B cell (primary cell): ENCODE results near the gene IQCK. TPM values are rescaled to one million over a fixed set of nuclear protein-coding genes. Genes with fewer than 3 reads are reported as not detected.

Source experiments
- ATAC-seq: fragments of 200-7000 bp; cut with Tn5 transposase; one replicate; pipeline ENCODE4 v1.10.0; 2021; ENCODE audit warnings: low read depth, mild to moderate bottlenecking, moderate number of reproducible peaks, moderate library complexity
- CTCF ChIA-PET: fragments of 350-600 bp; sonication (Branson Sonifier 250); formaldehyde crosslinking; loops from one replicate; lab custom pipeline; 2021; ENCODE audit warnings: antibody characterized with exemption, inconsistent platforms; lab: Charles Lee
- POLR2A ChIA-PET: fragments of 350-600 bp; sonication (Branson Sonifier 250); formaldehyde crosslinking; loops from one replicate; lab custom pipeline; 2021; ENCODE audit warnings: antibody characterized with exemption; lab: Charles Lee
- DNase-seq: peaks from one replicate; pipeline ENCODE4 v3.0.0; 2013
- H2AFZ ChIP-seq: 2 replicates; pipeline ENCODE4 v1.6.1; 2012; ENCODE audit warnings: mild to moderate bottlenecking, low read depth, low read length; ENCODE audit not compliant: insufficient read depth, poor library complexity, severe bottlenecking
- H3K27ac ChIP-seq, 2 donors: 1 replicate in 1 of 2; 2 replicates in 1 of 2; pipeline ENCODE4 v1.5.1; 2012 to 2013; ENCODE audit warnings: low read length in 2 of 2, mild to moderate bottlenecking in 2 of 2, moderate library complexity in 1 of 2
- H3K27me3 ChIP-seq, 4 experiments: fragments of 200-600 bp in 1 of 4; sonication (generic) in 1 of 4; replicated peaks in 1 of 4; 1 replicate in 2 of 4; 2 replicates in 2 of 4; pipeline versions ENCODE4 v1.6.1 to v1.7.0; 2013 to 2016; ENCODE audit warnings: low read length in 3 of 4, mild to moderate bottlenecking in 2 of 4, mixed read lengths in 1 of 4, moderate library complexity in 1 of 4; ENCODE audit not compliant: insufficient read depth in 4 of 4, control insufficient read depth in 3 of 4; ENCODE audit errors: control extremely low read depth in 1 of 4
- H3K36me3 ChIP-seq, 2 experiments: replicated peaks in 1 of 2; 1 replicate in 1 of 2; 2 replicates in 1 of 2; pipeline versions ENCODE4 v1.6.1 to v1.7.1; 2013; ENCODE audit warnings: low read length in 1 of 2; ENCODE audit not compliant: insufficient read depth in 2 of 2, control insufficient read depth in 1 of 2; ENCODE audit errors: control extremely low read depth in 1 of 2, extremely low read depth in 1 of 2
- H3K4me1 ChIP-seq, 2 donors: fragments of 200-600 bp in 1 of 2; sonication (generic) in 1 of 2; 1 replicate in 1 of 2; 2 replicates in 1 of 2; pipeline versions ENCODE4 v1.5.1 to v1.6.1; 2013 to 2017; ENCODE audit warnings: low read length in 2 of 2; ENCODE audit not compliant: control insufficient read depth in 2 of 2, insufficient read depth in 2 of 2
- H3K4me2 ChIP-seq: replicated peaks from 2 replicates; pipeline ENCODE3; 2012; ENCODE audit warnings: mild to moderate bottlenecking, low read depth, low read length; ENCODE audit not compliant: poor library complexity, severe bottlenecking
- H3K4me3 ChIP-seq, 5 experiments: fragments of 200-600 bp in 1 of 5; sonication (generic) in 1 of 5; 1 replicate in 3 of 5; 2 replicates in 2 of 5; pipeline versions ENCODE4 v1.5.1 to v1.7.0; 2011 to 2016; ENCODE audit warnings: low read length in 4 of 5, mild to moderate bottlenecking in 4 of 5, low read depth in 2 of 5, control low read depth in 1 of 5, moderate library complexity in 1 of 5; ENCODE audit not compliant: insufficient read depth in 1 of 5; ENCODE audit errors: control extremely low read depth in 1 of 5, extremely low read depth in 1 of 5
- H3K79me2 ChIP-seq: fragments of 200-600 bp; sonication (generic); one replicate; pipeline ENCODE4 v1.6.0; 2016; ENCODE audit warnings: low read length; ENCODE audit not compliant: control insufficient read depth, insufficient read depth
- H3K9ac ChIP-seq: fragments of 200-600 bp; sonication (generic); 2 replicates; pipeline ENCODE4 v1.6.1; 2017; ENCODE audit warnings: mild to moderate bottlenecking, low read length, moderate library complexity
- H3K9me3 ChIP-seq, 3 donors: one replicate each; pipeline versions ENCODE4 v1.6.1 to v1.7.1; 2013; ENCODE audit warnings: low read length in 2 of 3; ENCODE audit not compliant: control insufficient read depth in 2 of 3, insufficient read depth in 1 of 3; ENCODE audit errors: control extremely low read depth in 1 of 3
- H4K20me1 ChIP-seq: 2 replicates; pipeline ENCODE4 v1.6.0; 2012; ENCODE audit warnings: mild to moderate bottlenecking, low read length; ENCODE audit not compliant: insufficient read depth, control insufficient read depth, poor library complexity, severe bottlenecking
- H3K27ac Mint-ChIP-seq: one replicate; pipeline ENCODE4 v1.8.0; 2021; ENCODE audit warnings: mixed read lengths
- H3K27me3 Mint-ChIP-seq: one replicate; pipeline ENCODE4 v1.8.0; 2021; ENCODE audit warnings: mixed read lengths
- H3K4me1 Mint-ChIP-seq: one replicate; pipeline ENCODE4 v1.8.0; 2021; ENCODE audit warnings: mixed read lengths
- H3K4me3 Mint-ChIP-seq: one replicate; pipeline ENCODE4 v1.8.0; 2021; ENCODE audit warnings: mixed read lengths
- H3K9me3 Mint-ChIP-seq: one replicate; pipeline ENCODE4 v1.8.0; 2022; ENCODE audit warnings: mixed read lengths; ENCODE audit not compliant: insufficient read depth
- EZH2 ChIP-seq: IDR thresholded peaks from 2 replicates; pipeline ENCODE4 v1.6.1; 2012; ENCODE audit warnings: borderline replicate concordance, low read depth, mild to moderate bottlenecking, moderate library complexity, low read length; ENCODE audit not compliant: insufficient read depth, poor library complexity, severe bottlenecking
- WGBS: methylation state at CpG from one replicate; pipeline ENCODE4 v1.1.5; 2013; ENCODE audit warnings: missing lambda C conversion rate; ENCODE audit not compliant: insufficient coverage; 5-methylcytosine and 5-hydroxymethylcytosine counted together
- intact Hi-C: fragments of 100-400 bp; cut with micrococcal nuclease; formaldehyde crosslinking; loops from one replicate; pipeline ENCODE4 v1.10.0; 2022
- polyA plus RNA-seq: library from polyadenylated mRNA; depleted of rRNA; stranded (reverse); fragments of >200 nt; gene quantifications from 2 replicates; pipeline ENCODE4 v1.2.3, GENCODE V29; 2012
- total RNA-seq, 2 donors: library from RNA; stranded (reverse); fragments of 120-200 nt in 1 of 2; gene quantifications; 1 replicate in 1 of 2; 2 replicates in 1 of 2; pipeline versions ENCODE4 v1.2.3 to v1.2.4, GENCODE V29; 2013 to 2022
- TF ChIP-seq, protein P1 (sequence below): fragments of 200-600 bp; IDR thresholded peaks from one replicate; pipeline ENCODE4 v1.8.0; 2022; ENCODE audit warnings: antibody characterized with exemption, mild to moderate bottlenecking

Gene IQCK
- total and polyA plus RNA-seq, 2 donors (not counting 1 experiment from before 2014, with no cell fraction given), result 1.00 to 3.0 TPM

DNA sequence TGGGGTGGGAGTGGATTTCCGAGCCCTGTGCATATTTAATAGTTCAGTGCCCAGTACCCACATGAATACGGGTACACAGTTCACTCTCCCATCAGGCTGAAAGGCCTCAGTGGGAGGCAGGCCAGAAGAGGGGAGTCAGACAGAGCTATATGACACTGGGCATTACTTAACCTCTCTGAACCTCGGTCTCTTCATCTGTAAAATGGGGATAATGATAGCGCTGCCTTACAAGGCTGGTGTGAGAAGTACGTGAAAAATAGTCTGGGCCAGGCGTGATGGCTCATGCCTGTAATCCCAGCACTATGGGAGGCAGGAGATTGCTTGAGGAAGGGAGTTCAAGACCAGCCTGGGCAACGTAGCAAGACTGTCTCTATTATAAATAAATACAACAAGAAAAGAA, 163.0 kb downstream of the IQCK start:
- Histone ChIP-seq H3K9ac (no peak overlapping the region), H3K4me1 (peaks cover 27 to 28% of the 10 kb centered on the region in 2 donors), H3K4me2 (no peak overlapping the region), H3K36me3 (no peaks in the 10 kb centered on the region), H3K79me2 (no peaks in the 10 kb centered on the region), H2AFZ (no peak overlapping the region), H3K4me3 (no peak overlapping the region), H3K27ac (no peak overlapping the region), H4K20me1 (no peaks in the 10 kb centered on the region), H3K27me3 (peaks cover 0 to 48% (median 21%) of the 10 kb centered on the region in 4 experiments), H3K9me3 (peaks cover 0 to 7% (median 0%) of the 10 kb centered on the region in 3 donors)
- peaks cover 26% of the 10 kb centered on the region for H3K4me1 Mint-ChIP-seq
- ATAC-seq (no peak), DNase-seq (no peak)
- intact Hi-C loops, result no loop called here
- POLR2A ChIA-PET, result no interaction called here
- H3K9me3 Mint-ChIP-seq, result no peaks in the 10 kb centered on the region
- no peak overlapping the region for H3K27ac Mint-ChIP-seq
- TF ChIP-seq, protein P1, sequence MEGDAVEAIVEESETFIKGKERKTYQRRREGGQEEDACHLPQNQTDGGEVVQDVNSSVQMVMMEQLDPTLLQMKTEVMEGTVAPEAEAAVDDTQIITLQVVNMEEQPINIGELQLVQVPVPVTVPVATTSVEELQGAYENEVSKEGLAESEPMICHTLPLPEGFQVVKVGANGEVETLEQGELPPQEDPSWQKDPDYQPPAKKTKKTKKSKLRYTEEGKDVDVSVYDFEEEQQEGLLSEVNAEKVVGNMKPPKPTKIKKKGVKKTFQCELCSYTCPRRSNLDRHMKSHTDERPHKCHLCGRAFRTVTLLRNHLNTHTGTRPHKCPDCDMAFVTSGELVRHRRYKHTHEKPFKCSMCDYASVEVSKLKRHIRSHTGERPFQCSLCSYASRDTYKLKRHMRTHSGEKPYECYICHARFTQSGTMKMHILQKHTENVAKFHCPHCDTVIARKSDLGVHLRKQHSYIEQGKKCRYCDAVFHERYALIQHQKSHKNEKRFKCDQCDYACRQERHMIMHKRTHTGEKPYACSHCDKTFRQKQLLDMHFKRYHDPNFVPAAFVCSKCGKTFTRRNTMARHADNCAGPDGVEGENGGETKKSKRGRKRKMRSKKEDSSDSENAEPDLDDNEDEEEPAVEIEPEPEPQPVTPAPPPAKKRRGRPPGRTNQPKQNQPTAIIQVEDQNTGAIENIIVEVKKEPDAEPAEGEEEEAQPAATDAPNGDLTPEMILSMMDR, result no peak
- TF ChIP-seq EZH2, result no peak
- WGBS, result 100% methylated on average over 1 of the region's 7 CpGs
- no peak overlapping the region for H3K4me3 Mint-ChIP-seq
- CTCF ChIA-PET, result no interaction called here
- H3K27me3 Mint-ChIP-seq, result peaks cover 50% of the 10 kb centered on the region

DNA sequence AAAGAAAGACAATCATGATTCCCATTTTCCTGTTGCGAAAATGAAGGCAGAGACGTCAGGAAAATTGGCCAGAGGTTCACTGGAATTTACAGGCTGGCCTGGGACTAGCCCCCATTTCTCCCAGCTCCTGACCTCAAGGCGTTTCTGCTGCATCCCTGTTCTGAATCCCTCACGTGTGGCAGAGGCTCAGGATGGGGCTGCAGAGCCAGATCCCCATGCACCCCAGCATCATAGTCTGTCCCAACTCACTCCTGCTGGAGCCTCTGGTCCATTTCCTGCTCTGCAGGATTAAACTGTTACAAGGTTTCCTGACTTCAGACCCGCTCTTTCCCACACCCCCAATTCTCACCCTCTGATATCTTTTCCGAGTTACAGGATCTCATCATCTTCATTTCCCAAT, 163.7 kb downstream of the IQCK start:
- Mint-ChIP-seq H3K4me1 (peaks cover 32% of the 10 kb centered on the region), H3K27ac (no peak overlapping the region), H3K27me3 (peaks cover 51% of the 10 kb centered on the region), H3K4me3 (no peak overlapping the region), H3K9me3 (no peaks in the 10 kb centered on the region)
- 73% methylated on average over 5 of the region's 6 CpGs for WGBS
- Histone ChIP-seq H4K20me1 (no peaks in the 10 kb centered on the region), H2AFZ (no peak overlapping the region), H3K79me2 (no peaks in the 10 kb centered on the region), H3K9me3 (peaks cover 0 to 7% (median 0%) of the 10 kb centered on the region in 3 donors), H3K4me3 (no peak overlapping the region), H3K27ac (no peak overlapping the region), H3K9ac (no peak overlapping the region), H3K27me3 (peaks cover 0 to 53% (median 22%) of the 10 kb centered on the region in 4 experiments), H3K4me2 (no peak overlapping the region), H3K4me1 (peaks cover 33 to 34% of the 10 kb centered on the region in 2 donors), H3K36me3 (no peaks in the 10 kb centered on the region)
- ATAC-seq, result no peak
- DNase-seq, result no peak
- ChIA-PET POLR2A (no interaction called here), CTCF (interaction anchor here (1.6 kb wide), 1 partner anchor 323 kb away, joined by 4 read pairs; no protein-coding TSS in a partner anchor)
- TF ChIP-seq, protein P1, result no peak
- TF ChIP-seq EZH2, result no peak
- intact Hi-C loops, result no loop called here
